Measurements from ENCODE around the gene VAT1. TPM values are rescaled to one million over a fixed set of nuclear protein-coding genes. Genes with fewer than 3 reads are reported as not detected.
A peak's percentile ranks its signal among the peaks of the same experiment; 100 is the strongest.

VAT1 gene
- total and polyA plus RNA-seq, 9 of the 15 experiments (the other 6 are each of a cell fraction or from before 2014, with no cell fraction given) = 29.4 to 153 (median 66.7) TPM

GRCh38 chr17:42980766-42981397 lies 41.3 kb downstream of the VAT1 start (continued):
- no peak for TF ChIP-seq ZNF518B (CRISPR knock-in tag; IDR thresholded peaks at IDR 0.05)
- TF ChIP-seq MYNN (IDR thresholded peaks at IDR 0.05) = no peak
- no peak for TF ChIP-seq MYNN (CRISPR knock-in tag; IDR thresholded peaks at IDR 0.05)
- TF ChIP-seq ZNF224 (CRISPR knock-in tag; IDR thresholded peaks at IDR 0.05) = no peak
- TF ChIP-seq FOXK2 (conservative IDR thresholded peaks at IDR 0.05 in 1 of 2, IDR thresholded peaks at IDR 0.05 in 1 of 2; ENCODE audit: low read depth in 2 of 2) = no peak
- no peak for TF ChIP-seq GTF2E2 (tag; IDR thresholded peaks at IDR 0.05)
- TF ChIP-seq KDM4B (IDR thresholded peaks at IDR 0.05; ENCODE audit: borderline replicate concordance in 2 of 2, low read depth in 1 of 2) = no peak; a peak in 1 of 4 replicates
- no peak for TF ChIP-seq YBX1 (IDR thresholded peaks at IDR 0.05)
- no peak for TF ChIP-seq IRF1 (CRISPR knock-in tag; IDR thresholded peaks at IDR 0.05; ENCODE audit: borderline replicate concordance)
- TF ChIP-seq EP300 (IDR thresholded peaks at IDR 0.05; ENCODE audit: low read length) = no peak
- TF ChIP-seq HCFC1 (IDR thresholded peaks at IDR 0.05; ENCODE audit: low read depth, low read length) = no peak
- TF ChIP-seq CBX1 (IDR thresholded peaks at IDR 0.05; ENCODE audit: low read depth) = 0 out of 2 replicates have a peak, but pooled peaks have one; percentile 7
- TF ChIP-seq ZNF277 (CRISPR knock-in tag; IDR thresholded peaks at IDR 0.05; ENCODE audit: borderline replicate concordance) = no peak
- TF ChIP-seq MTA3 (IDR thresholded peaks at IDR 0.05; ENCODE audit: borderline replicate concordance) = peak; percentile 21; the same call in 1 of the 2 replicates
- TF ChIP-seq ZNF146 (CRISPR knock-in tag; IDR thresholded peaks at IDR 0.05; ENCODE audit: unreplicated experiment) = no peak
- TF ChIP-seq ZNF696 (CRISPR knock-in tag; conservative IDR thresholded peaks at IDR 0.05) = no peak
- no peak for TF ChIP-seq ZFX (CRISPR knock-in tag; IDR thresholded peaks at IDR 0.05)
- TF ChIP-seq ESRRB (CRISPR knock-in tag; IDR thresholded peaks at IDR 0.05; ENCODE audit: borderline replicate concordance) = no peak
- TF ChIP-seq ZNF431 (CRISPR knock-in tag; IDR thresholded peaks at IDR 0.05) = no peak
- TF ChIP-seq SRF (CRISPR knock-in tag; IDR thresholded peaks at IDR 0.05) = no peak
- no peak for TF ChIP-seq U2AF1 (optimal IDR thresholded peaks at IDR 0.05; ENCODE audit: low read depth, low read length)
- no peak for TF ChIP-seq SNAPC5 (CRISPR knock-in tag; IDR thresholded peaks at IDR 0.05)
- TF ChIP-seq CBX8 (IDR thresholded peaks at IDR 0.05; ENCODE audit: borderline replicate concordance, extremely low read depth, low read depth, low read length, poor library complexity, severe bottlenecking) = no peak
- TF ChIP-seq ZNF232 (CRISPR knock-in tag; IDR thresholded peaks at IDR 0.05) = no peak

Data from K562 (cell line).